Stimulated activated CD4-positive, alpha-beta T cell treated with anti-CD3 and anti-CD28 coated beads, Interleukin-1b, Interleukin-23, amount 100 ng/mL, for 4 hours (primary cell): Measurements from ENCODE around the gene GRXCR1.

Experiments used
- DNase-seq, 2 donors: peaks; one replicate each; pipeline ENCODE4 v3.0.0-alpha.2; 2020; ENCODE audit warnings: low read depth in 2 of 2

GRXCR1 gene

GRCh38 chr4:42928582-42928981 lies 36.1 kb downstream of the GRXCR1 start:
- DNase-seq, result no peak

- DNase-seq, result no peak
These were observed 49.7 kb downstream of the GRXCR1 start for GRCh38 chr4:42942216-42942615.

GRCh38 chr4:42945874-42946273 lies 53.4 kb downstream of the GRXCR1 start:
- DNase-seq, result no peak

GRCh38 chr4:42953321-42953720 lies 60.8 kb downstream of the GRXCR1 start:
- DNase-seq, result no peak

GRCh38 chr4:42954963-42955669 lies 62.6 kb downstream of the GRXCR1 start:
- no peak for DNase-seq

- DNase-seq, result no peak
These were observed 63.4 kb downstream of the GRXCR1 start for GRCh38 chr4:42955746-42956505.

GRCh38 chr4:42965326-42965725 lies 72.8 kb downstream of the GRXCR1 start:
- DNase-seq, result no peak

- DNase-seq, result no peak
These were observed 93.5 kb downstream of the GRXCR1 start for GRCh38 chr4:42985976-42986375.

- DNase-seq, result no peak
These were observed 102.9 kb downstream of the GRXCR1 start for GRCh38 chr4:42995343-42995944.

- DNase-seq, result no peak
These were observed 116.3 kb downstream of the GRXCR1 start for GRCh38 chr4:43008793-43009192.

GRCh38 chr4:43014256-43014655 lies 121.7 kb downstream of the GRXCR1 start:
- no peak for DNase-seq

- DNase-seq, result no peak
These were observed 149.1 kb downstream of the GRXCR1 start for GRCh38 chr4:43041632-43042031.

GRCh38 chr4:43047058-43047457 lies 154.5 kb downstream of the GRXCR1 start:
- no peak for DNase-seq

GRCh38 chr4:43048570-43048969 lies 156.1 kb downstream of the GRXCR1 start:
- DNase-seq, result no peak

GRCh38 chr4:43049326-43049725 lies 156.8 kb downstream of the GRXCR1 start:
- DNase-seq, result no peak

- DNase-seq, result no peak
These were observed 173.9 kb downstream of the GRXCR1 start for GRCh38 chr4:43066415-43066814.

- no peak for DNase-seq
These were observed 178.6 kb downstream of the GRXCR1 start for GRCh38 chr4:43071069-43071468.
